ENCODE data around the gene BMP7.

Gene BMP7

DNA sequence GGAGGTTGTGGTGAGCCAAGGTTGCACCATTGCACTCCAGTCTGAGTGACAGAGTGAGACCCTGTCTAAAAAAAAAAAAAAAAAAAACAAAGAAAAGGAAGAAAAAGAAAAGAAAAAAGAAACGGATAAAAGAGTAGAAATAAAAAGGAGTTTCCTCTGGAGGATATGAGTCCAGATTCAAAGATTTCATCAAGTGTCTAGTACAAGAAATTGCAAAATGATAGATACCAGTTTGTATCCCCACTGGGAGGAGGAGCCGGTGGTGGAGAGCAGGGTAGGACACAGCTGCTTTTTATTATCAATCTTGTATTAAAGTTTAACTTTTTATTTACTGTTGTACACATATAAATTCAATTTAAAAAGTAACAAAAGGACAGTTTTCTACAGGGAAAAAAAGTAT, 113.9 kb downstream of the BMP7 start:
- H2BK5ac ChIP-seq (ENCODE audit: low read length) = no peak overlapping the region
- no peak overlapping the region for H2AK5ac ChIP-seq (ENCODE audit: low read depth, low read length)

DNA sequence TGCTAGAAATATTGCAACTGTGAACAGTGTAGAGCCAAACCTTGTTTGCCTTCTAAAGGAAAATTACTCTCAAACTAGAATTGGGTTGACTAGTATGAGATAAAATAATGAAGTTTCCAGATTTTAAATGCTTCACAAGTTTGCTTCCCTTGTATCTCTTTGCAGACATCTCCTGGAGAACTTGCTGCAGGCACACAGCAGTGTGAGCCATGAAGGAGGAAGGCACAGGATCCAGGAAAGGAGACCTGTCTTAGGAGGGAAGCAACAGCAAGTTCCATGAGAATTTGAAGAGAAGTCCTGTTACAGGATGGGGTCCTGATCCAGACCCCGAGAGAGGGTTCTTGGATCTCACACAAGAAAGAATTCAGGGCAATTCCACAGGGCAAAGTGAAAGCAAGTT, 115.9 kb downstream of the BMP7 start:
- no peaks in the 10 kb centered on the region for H3K9me3 ChIP-seq (replicated peaks in 1 of 2; ENCODE audit: control insufficient read depth in 2 of 2, insufficient read depth in 1 of 2, low read depth in 1 of 2, low read length in 2 of 2)
- H3K4ac ChIP-seq (ENCODE audit: low read length) = no peak overlapping the region
- H3K23ac ChIP-seq (ENCODE audit: low read depth, low read length, poor library complexity) = no peak overlapping the region

More for the DNA sequence above, 113.9 kb downstream of the BMP7 start:
- H3K14ac ChIP-seq (ENCODE audit: low read length) = no peak overlapping the region
- no peak overlapping the region for H3K4ac ChIP-seq (ENCODE audit: low read length)
- H3K9me3 ChIP-seq (replicated peaks in 1 of 2; ENCODE audit: control insufficient read depth in 2 of 2, insufficient read depth in 1 of 2, low read depth in 1 of 2, low read length in 2 of 2) = no peaks in the 10 kb centered on the region
- H3K4me2 ChIP-seq (ENCODE audit: insufficient read depth, low read length, poor library complexity, severe bottlenecking) = no peak overlapping the region
- no peak overlapping the region for H3K23ac ChIP-seq (ENCODE audit: low read depth, low read length, poor library complexity)
- no peak overlapping the region for H4K91ac ChIP-seq (ENCODE audit: low read depth, low read length, poor library complexity)
- no peak overlapping the region for H4K8ac ChIP-seq (ENCODE audit: low read depth, low read length)
- no peak overlapping the region for H2AFZ ChIP-seq (ENCODE audit: low read length)
- whole genome bisulfite sequencing, 2 donors (ENCODE audit: extremely low coverage in 2 of 2, insufficient read length in 2 of 2, insufficient replicate concordance in 1 of 2) = 100% methylated on average over 1 of the region's 2 CpGs; no CpG with 5 or more reads in 1 of the 2 donors
- no peak overlapping the region for H3K9ac ChIP-seq (ENCODE audit: low read depth, low read length, poor library complexity)
- H2BK120ac ChIP-seq (ENCODE audit: low read depth, low read length) = no peak overlapping the region
- H3K27me3 ChIP-seq (ENCODE audit: control insufficient read depth in 3 of 3, insufficient read depth in 3 of 3, low read depth in 1 of 3, low read length in 3 of 3) = peaks cover 0 to 26% (median 0%) of the 10 kb centered on the region in 3 experiments
- H3K27ac ChIP-seq (replicated peaks; ENCODE audit: low read length) = no peak overlapping the region
- H3K36me3 ChIP-seq (replicated peaks in 1 of 2; ENCODE audit: control insufficient read depth in 2 of 2, insufficient read depth in 2 of 2, low read length in 2 of 2) = no peaks in the 10 kb centered on the region
- no peak overlapping the region for H2BK15ac ChIP-seq (ENCODE audit: low read length)
- no peaks in the 10 kb centered on the region for H3K79me1 ChIP-seq (ENCODE audit: low read depth, low read length)
- H3K4me1 ChIP-seq (ENCODE audit: control insufficient read depth in 2 of 2, insufficient read depth in 1 of 2, low read depth in 1 of 2, low read length in 2 of 2) = no peaks in the 10 kb centered on the region
- H2BK12ac ChIP-seq (ENCODE audit: low read length) = no peak overlapping the region
- H3K4me3 ChIP-seq (ENCODE audit: low read length in 2 of 2) = no peak overlapping the region
- no peak for DNase-seq (ENCODE audit: low spot score)
- no peak overlapping the region for H3K18ac ChIP-seq (ENCODE audit: low read length)

DNA sequence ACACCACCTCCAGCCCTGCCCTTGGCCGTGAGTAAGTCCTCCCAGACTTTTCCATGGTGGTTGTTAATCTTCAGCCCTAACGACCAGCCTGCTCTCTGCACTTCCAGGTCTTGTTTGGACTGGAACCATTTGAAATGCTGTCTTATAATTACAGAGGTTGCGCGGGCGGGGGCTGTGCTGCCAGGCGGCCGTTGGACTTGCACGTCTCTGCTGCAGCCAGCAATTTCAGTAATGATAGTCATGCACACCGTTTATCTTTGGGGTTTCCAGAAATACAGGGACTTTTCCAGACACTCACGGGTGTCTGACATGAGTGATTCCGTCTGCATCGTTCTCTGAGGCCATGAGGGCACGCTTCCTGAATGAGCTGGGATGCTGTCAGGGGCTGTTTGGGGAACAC, 118.2 kb downstream of the BMP7 start:
- Histone ChIP-seq H2BK12ac (ENCODE audit: low read length) (no peak overlapping the region), H3K4me2 (ENCODE audit: insufficient read depth, low read length, poor library complexity, severe bottlenecking) (no peak overlapping the region), H3K4me1 (ENCODE audit: control insufficient read depth in 2 of 2, insufficient read depth in 1 of 2, low read depth in 1 of 2, low read length in 2 of 2) (no peaks in the 10 kb centered on the region), H3K9ac (ENCODE audit: low read depth, low read length, poor library complexity) (no peak overlapping the region), H3K23ac (ENCODE audit: low read depth, low read length, poor library complexity) (no peak overlapping the region), H3K79me1 (ENCODE audit: low read depth, low read length) (no peaks in the 10 kb centered on the region), H2AFZ (ENCODE audit: low read length) (no peak overlapping the region), H2BK5ac (ENCODE audit: low read length) (no peak overlapping the region), H3K9me3 (replicated peaks in 1 of 2; ENCODE audit: control insufficient read depth in 2 of 2, insufficient read depth in 1 of 2, low read depth in 1 of 2, low read length in 2 of 2) (no peaks in the 10 kb centered on the region), H3K36me3 (replicated peaks in 1 of 2; ENCODE audit: control insufficient read depth in 2 of 2, insufficient read depth in 2 of 2, low read length in 2 of 2) (peaks cover 0 to 1% of the 10 kb centered on the region in 2 donors), H3K27ac (replicated peaks; ENCODE audit: low read length) (no peak overlapping the region), H3K27me3 (ENCODE audit: control insufficient read depth in 3 of 3, insufficient read depth in 3 of 3, low read depth in 1 of 3, low read length in 3 of 3) (peaks cover 0 to 41% (median 0%) of the 10 kb centered on the region in 3 experiments), H3K4me3 (ENCODE audit: low read length in 2 of 2) (no peak overlapping the region), H3K14ac (ENCODE audit: low read length) (no peak overlapping the region), H3K4ac (ENCODE audit: low read length) (no peak overlapping the region), H4K8ac (ENCODE audit: low read depth, low read length) (no peak overlapping the region), H2AK5ac (ENCODE audit: low read depth, low read length) (no peak overlapping the region), H4K91ac (ENCODE audit: low read depth, low read length, poor library complexity) (no peak overlapping the region), H3K18ac (ENCODE audit: low read length) (peak overlapping the region; percentile 40), H2BK120ac (ENCODE audit: low read depth, low read length) (no peak overlapping the region), H2BK15ac (ENCODE audit: low read length) (no peak overlapping the region)
- no CpG with 5 or more reads among the region's 13 CpGs for WGBS, 2 donors (ENCODE audit: extremely low coverage in 2 of 2, insufficient read length in 2 of 2, insufficient replicate concordance in 1 of 2)
- DNase-seq (ENCODE audit: low spot score) = no peak

More for the DNA sequence above, 115.9 kb downstream of the BMP7 start:
- H3K79me1 ChIP-seq (ENCODE audit: low read depth, low read length) = no peaks in the 10 kb centered on the region
- no peak overlapping the region for H4K8ac ChIP-seq (ENCODE audit: low read depth, low read length)
- H2BK120ac ChIP-seq (ENCODE audit: low read depth, low read length) = no peak overlapping the region
- no peak overlapping the region for H2BK5ac ChIP-seq (ENCODE audit: low read length)
- H3K36me3 ChIP-seq (replicated peaks in 1 of 2; ENCODE audit: control insufficient read depth in 2 of 2, insufficient read depth in 2 of 2, low read length in 2 of 2) = no peaks in the 10 kb centered on the region
- no peak overlapping the region for H3K18ac ChIP-seq (ENCODE audit: low read length)
- no peak overlapping the region for H2BK15ac ChIP-seq (ENCODE audit: low read length)
- WGBS, 2 donors (ENCODE audit: extremely low coverage in 2 of 2, insufficient read length in 2 of 2, insufficient replicate concordance in 1 of 2) = no CpG with 5 or more reads among the region's 1 CpG
- H3K27me3 ChIP-seq (ENCODE audit: control insufficient read depth in 3 of 3, insufficient read depth in 3 of 3, low read depth in 1 of 3, low read length in 3 of 3) = peaks cover 0 to 32% (median 0%) of the 10 kb centered on the region in 3 experiments
- H3K9ac ChIP-seq (ENCODE audit: low read depth, low read length, poor library complexity) = no peak overlapping the region
- H3K4me3 ChIP-seq (ENCODE audit: low read length in 2 of 2) = no peak overlapping the region
- DNase-seq (ENCODE audit: low spot score) = no peak
- H2AK5ac ChIP-seq (ENCODE audit: low read depth, low read length) = no peak overlapping the region
- H2AFZ ChIP-seq (ENCODE audit: low read length) = no peak overlapping the region
- no peak overlapping the region for H3K4me2 ChIP-seq (ENCODE audit: insufficient read depth, low read length, poor library complexity, severe bottlenecking)
- no peaks in the 10 kb centered on the region for H3K4me1 ChIP-seq (ENCODE audit: control insufficient read depth in 2 of 2, insufficient read depth in 1 of 2, low read depth in 1 of 2, low read length in 2 of 2)
- H2BK12ac ChIP-seq (ENCODE audit: low read length) = no peak overlapping the region
- H3K27ac ChIP-seq (replicated peaks; ENCODE audit: low read length) = no peak overlapping the region
- no peak overlapping the region for H3K14ac ChIP-seq (ENCODE audit: low read length)
- H4K91ac ChIP-seq (ENCODE audit: low read depth, low read length, poor library complexity) = no peak overlapping the region

DNA sequence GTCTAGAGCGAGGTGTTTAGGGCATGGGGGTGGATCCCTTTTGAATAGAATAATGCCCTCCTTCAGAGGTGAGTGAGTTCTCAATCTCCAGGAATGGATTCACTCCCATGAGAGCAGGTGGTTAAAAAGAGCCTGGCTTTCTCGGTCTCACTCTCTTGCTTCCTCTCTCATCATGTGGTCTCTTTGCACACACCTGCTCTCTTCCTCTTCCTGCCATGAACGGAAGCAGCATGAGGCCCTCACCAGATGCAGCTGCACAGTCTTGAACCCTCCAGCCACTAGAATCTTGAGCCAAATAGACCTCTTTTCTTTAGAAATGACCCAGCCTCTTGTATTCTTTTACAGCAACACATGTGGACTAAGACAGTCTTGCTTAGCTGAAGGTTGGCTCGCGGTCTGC, 119.3 kb downstream of the BMP7 start:
- no peaks in the 10 kb centered on the region for H3K9me3 ChIP-seq (replicated peaks in 1 of 2; ENCODE audit: control insufficient read depth in 2 of 2, insufficient read depth in 1 of 2, low read depth in 1 of 2, low read length in 2 of 2)
- H3K14ac ChIP-seq (ENCODE audit: low read length) = no peak overlapping the region
- no peaks in the 10 kb centered on the region for H3K4me1 ChIP-seq (ENCODE audit: control insufficient read depth in 2 of 2, insufficient read depth in 1 of 2, low read depth in 1 of 2, low read length in 2 of 2)
- H3K36me3 ChIP-seq (replicated peaks in 1 of 2; ENCODE audit: control insufficient read depth in 2 of 2, insufficient read depth in 2 of 2, low read length in 2 of 2) = peaks cover 0 to 1% of the 10 kb centered on the region in 2 donors
- no peak overlapping the region for H4K8ac ChIP-seq (ENCODE audit: low read depth, low read length)
- no peak overlapping the region for H2BK12ac ChIP-seq (ENCODE audit: low read length)
- no peak overlapping the region for H3K9ac ChIP-seq (ENCODE audit: low read depth, low read length, poor library complexity)
- H3K18ac ChIP-seq (ENCODE audit: low read length) = no peak overlapping the region
- H3K4me2 ChIP-seq (ENCODE audit: insufficient read depth, low read length, poor library complexity, severe bottlenecking) = no peak overlapping the region
- H2BK15ac ChIP-seq (ENCODE audit: low read length) = no peak overlapping the region
- H2AFZ ChIP-seq (ENCODE audit: low read length) = no peak overlapping the region
- H2BK120ac ChIP-seq (ENCODE audit: low read depth, low read length) = no peak overlapping the region
- WGBS, 2 donors (ENCODE audit: extremely low coverage in 2 of 2, insufficient read length in 2 of 2, insufficient replicate concordance in 1 of 2) = no CpG with 5 or more reads among the region's 5 CpGs
- H3K4ac ChIP-seq (ENCODE audit: low read length) = no peak overlapping the region
- peaks cover 0 to 49% (median 0%) of the 10 kb centered on the region in 3 experiments for H3K27me3 ChIP-seq (ENCODE audit: control insufficient read depth in 3 of 3, insufficient read depth in 3 of 3, low read depth in 1 of 3, low read length in 3 of 3)
- no peak overlapping the region for H4K91ac ChIP-seq (ENCODE audit: low read depth, low read length, poor library complexity)
- H2AK5ac ChIP-seq (ENCODE audit: low read depth, low read length) = no peak overlapping the region
- DNase-seq (ENCODE audit: low spot score) = no peak
- H3K4me3 ChIP-seq (ENCODE audit: low read length in 2 of 2) = no peak overlapping the region
- H3K27ac ChIP-seq (replicated peaks; ENCODE audit: low read length) = no peak overlapping the region
- no peak overlapping the region for H3K23ac ChIP-seq (ENCODE audit: low read depth, low read length, poor library complexity)
- H2BK5ac ChIP-seq (ENCODE audit: low read length) = no peak overlapping the region
- no peaks in the 10 kb centered on the region for H3K79me1 ChIP-seq (ENCODE audit: low read depth, low read length)

Data from neuronal stem cell (in vitro differentiated cells).